NCI-H526 (cell line): ENCODE measurements around the gene SIPA1L2.
A peak's percentile ranks its signal among the peaks of the same experiment; 100 is the strongest.

Experiments used
- DNase-seq, 2 experiments: peaks; one replicate each; lab custom pipeline; 2025; lab: John Stamatoyannopoulos, UW

The SIPA1L2 gene

GRCh38 chr1:232643251-232643650 lies 13.3 kb upstream of the SIPA1L2 start:
- no peak for DNase-seq

DNA sequence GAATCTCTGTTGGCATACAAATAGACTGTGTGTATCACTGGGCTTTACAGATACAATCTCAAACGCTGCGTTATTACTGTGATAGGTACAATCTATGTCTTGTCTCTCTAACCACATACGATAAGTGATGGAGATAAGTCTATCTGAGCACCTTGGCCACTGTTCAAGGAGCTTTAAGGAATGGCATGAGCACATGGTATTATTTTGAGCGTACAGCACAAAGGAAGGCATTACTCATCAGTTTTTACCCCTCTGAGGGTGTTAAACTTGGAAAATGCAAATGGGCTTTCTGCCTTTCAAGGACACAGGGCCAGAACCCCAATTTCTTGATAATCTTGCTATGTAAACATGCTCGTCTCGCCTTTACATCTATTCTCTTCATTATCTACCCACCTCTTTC lies 11.6 kb upstream of the SIPA1L2 start:
- no peak for DNase-seq

- no peak for DNase-seq
Observed at GRCh38 chr1:232636799-232637198, 6.9 kb upstream of the SIPA1L2 start.

- DNase-seq, result peak in 1 of 2 experiments; percentile 69
Observed at GRCh38 chr1:232635778-232636356, 5.9 kb upstream of the SIPA1L2 start.

GRCh38 chr1:232635279-232635678 lies 5.3 kb upstream of the SIPA1L2 start:
- DNase-seq, result no peak

GRCh38 chr1:232634096-232634495 lies 4.2 kb upstream of the SIPA1L2 start:
- no peak for DNase-seq

- DNase-seq, result no peak
Observed at GRCh38 chr1:232630894-232631195, 912 bp upstream of the SIPA1L2 start.

DNA sequence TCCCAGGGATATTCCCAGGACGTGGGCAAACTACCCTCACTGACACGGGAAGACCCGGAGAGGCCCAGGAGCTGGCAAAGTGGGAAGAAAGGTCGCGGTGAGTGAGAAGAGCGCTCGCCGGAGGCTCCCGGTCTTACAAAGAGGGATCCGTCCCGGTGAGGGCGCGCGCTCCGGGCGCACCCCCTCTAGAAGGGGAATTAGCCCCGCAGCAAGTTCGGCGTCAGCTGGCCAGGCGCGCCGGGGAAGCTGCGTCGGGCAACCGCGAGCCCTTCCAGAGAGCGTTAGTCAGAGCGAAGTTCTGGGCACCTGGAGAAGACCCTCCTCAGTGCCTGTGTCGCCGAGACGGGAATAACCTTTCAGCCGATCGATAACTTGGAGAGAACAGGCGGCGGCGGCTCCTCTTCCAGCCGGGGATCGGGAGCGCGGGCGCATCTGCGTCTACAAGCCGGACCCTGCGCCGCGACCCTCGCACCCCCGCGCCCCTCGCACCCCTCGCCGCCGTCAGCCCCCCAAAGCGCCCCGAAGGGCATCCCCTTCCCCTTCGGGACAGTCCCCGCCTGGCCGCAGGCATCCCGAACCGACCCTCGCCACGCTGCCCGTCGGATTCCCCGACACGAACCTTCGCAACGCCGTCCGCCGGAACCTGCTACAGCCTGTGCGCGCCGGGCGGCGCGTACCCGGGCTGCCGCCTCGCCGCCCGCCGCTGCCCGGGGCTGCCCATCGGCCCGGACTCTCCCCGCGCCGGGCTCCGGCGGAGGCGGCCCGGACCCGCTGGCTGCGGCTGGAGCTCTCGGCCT lies 485 bp downstream of the SIPA1L2 start:
- DNase-seq, result peak; percentile 6 to 54

DNA sequence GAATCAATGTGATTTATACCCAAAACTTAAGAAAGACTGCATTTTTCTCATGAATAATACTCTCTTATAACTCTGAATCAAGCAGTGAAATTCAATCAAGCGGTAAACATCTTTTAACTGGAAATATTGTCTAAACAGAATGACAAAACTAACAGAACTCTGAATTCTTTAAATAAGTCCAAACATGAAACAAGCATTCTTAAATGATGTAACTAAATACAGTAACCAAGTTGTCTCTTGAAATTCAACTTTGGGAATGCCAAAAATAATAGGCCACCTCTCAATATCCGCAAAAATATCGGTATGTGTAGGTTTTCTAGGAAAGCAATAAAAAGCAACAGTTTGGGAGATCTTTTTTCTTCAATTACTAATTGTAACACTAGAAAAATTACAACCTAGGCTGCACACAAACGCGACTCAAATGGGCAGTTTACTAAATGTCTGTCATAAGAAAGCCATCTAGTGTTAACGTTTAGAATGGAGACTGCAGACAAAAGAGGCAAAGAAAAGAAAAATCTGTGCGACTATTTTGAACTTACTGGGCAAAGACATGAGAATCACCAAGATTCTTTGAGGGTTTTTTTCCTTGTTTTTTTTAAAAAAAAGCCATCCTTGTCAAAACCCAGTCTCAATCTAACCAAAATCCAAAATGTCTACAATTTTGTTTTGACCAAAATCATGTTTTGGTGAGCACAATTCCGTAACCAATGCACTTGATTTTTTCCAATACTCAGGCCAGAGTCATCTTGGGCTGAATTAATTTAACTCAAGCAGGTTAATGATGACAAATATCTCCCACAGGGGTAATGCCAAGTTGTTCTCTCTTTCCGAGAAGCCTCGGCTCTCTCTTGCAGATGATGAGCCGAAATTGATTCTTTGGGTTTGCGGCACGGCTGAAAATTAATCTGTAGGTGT lies 1.3 kb downstream of the SIPA1L2 start:
- DNase-seq, result peak in 1 of 2 experiments; percentile 18

GRCh38 chr1:232627645-232628334 lies 2.1 kb downstream of the SIPA1L2 start:
- DNase-seq, result peak; percentile 38 to 64

GRCh38 chr1:232627171-232627570 lies 2.8 kb downstream of the SIPA1L2 start:
- DNase-seq, result no peak

GRCh38 chr1:232626452-232626851 lies 3.5 kb downstream of the SIPA1L2 start:
- DNase-seq, result no peak

DNA sequence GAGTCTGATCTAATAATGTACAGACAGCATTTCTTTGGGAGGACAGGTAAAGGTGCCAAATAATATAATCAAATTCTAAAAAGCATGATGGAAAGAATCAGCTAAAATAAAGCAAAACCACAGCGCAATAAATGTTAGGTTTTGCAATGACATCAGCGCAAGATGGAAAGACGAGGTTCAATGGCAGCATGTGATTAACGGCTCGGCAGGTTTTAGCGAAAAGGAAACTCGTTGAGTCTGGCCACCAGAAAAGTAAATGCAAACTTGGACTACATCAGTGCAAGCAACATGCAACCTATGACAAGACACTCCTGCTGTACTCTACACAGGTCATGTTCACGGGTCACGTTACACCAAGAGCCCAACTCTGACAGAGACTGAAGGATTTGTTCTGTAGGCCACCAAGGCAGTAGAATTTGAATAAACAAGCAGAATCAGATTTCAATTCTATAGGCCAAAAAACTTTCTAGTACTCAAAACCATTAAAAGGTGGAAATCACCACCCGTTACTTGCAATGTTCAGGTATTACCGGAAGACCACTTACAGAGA lies 4.5 kb downstream of the SIPA1L2 start:
- no peak for DNase-seq

GRCh38 chr1:232624546-232625281 lies 5.2 kb downstream of the SIPA1L2 start:
- no peak for DNase-seq

DNA sequence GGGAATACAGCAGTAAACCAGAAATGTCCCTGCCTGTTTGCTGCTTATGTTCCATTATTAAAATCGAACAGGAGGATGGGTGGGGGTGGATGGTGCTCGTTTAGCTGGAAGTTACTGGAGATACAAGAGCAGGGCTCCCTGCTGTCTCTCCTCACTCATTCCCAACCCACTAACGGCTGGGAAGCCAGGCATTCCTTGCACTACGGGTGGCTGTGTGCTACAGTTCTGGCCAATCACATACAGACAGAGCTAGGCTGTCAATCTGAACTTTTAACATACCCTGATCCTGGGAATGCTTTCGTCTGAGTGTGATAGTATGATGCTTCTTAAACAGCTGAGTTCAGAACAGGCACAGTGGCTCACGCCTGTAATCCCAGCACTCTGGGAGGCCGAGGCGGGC lies 7.0 kb downstream of the SIPA1L2 start:
- DNase-seq, result peak in 1 of 2 experiments; percentile 67

DNA sequence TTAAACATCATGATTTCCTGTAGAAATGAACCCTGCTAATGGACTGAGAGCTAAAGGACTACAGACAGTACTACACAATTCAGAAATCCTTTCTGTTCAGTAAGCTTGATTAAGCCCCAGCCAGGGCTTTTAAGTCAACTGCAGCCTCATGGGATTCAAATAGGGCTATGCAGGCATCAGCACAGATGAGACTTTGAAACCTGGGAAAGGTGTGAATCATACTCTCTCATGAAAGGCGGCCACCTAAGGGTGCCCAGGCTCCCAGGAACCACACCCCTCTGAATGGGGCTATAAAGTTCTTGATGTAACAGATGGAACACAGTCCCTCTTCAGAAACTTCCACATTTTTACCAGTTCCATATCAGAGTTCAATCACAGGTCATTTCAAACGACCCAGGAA lies 7.6 kb downstream of the SIPA1L2 start:
- DNase-seq, result peak; percentile 73 to 86

DNA sequence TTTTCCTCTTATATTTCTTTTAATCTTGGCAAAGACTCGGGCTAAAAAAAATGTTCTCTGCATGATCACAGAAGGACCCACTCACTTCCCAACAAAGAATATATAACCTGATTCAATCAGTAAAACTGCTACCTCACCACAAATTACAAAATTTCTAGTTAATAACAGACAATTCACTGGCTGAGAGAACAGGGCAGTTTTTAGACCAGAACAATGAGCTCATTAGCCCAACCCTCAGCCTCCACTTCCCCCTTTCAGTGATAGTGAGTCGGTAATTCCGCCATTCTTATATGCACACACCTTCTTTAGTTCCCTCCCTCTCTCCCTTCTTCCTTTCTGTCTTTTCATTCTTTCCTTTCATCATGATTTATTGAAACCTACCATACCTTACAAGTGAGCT lies 8.9 kb downstream of the SIPA1L2 start:
- no peak for DNase-seq

- DNase-seq, result peak; percentile 47 to 53
Observed at GRCh38 chr1:232620356-232620969, 9.5 kb downstream of the SIPA1L2 start.

GRCh38 chr1:232617237-232617636 lies 12.7 kb downstream of the SIPA1L2 start:
- DNase-seq, result no peak

- DNase-seq, result no peak
Observed at GRCh38 chr1:232615306-232615800, 14.6 kb downstream of the SIPA1L2 start.

DNA sequence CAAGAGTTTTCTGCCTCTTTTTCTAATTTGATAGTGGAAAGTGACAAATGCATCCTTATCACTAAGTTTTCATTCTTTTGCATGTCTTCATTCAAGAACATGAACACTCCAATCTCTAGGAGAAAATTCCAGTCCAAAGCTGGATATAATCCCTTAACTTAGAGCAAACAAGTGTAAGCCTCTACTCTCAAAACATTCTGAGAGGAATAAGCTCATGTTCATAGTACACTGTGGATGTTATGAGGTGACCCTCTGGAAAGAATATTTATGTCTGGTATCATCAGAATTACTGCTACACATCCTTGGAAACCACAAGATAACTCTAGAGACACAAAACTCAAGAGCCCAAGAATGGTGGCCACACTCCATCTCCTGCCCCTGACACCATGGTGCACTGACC lies 15.1 kb downstream of the SIPA1L2 start:
- no peak for DNase-seq
